CD4-positive, alpha-beta T cell treated with Interleukin-21 for 1 hour (primary cell): ENCODE data around the gene CRIP1.

Experiments used
- DNase-seq: peaks from one replicate; pipeline ENCODE4 v3.0.0-alpha.2; 2020

The CRIP1 gene

DNA sequence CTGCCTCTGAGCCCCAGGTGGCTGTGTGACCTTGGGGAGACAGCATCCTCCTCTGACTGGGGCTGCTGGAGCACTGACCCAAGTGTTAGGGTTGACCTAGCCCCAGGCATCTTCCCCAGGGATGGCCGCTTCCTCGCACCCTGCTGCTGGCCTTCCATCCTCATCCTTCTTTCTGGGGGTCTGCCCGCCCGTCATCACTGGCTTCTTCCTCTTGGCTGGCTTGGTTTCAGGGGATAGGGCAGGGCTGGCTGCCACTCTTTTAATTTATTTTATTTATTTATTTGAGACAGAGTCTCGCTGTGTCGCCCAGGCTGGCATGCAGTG lies 7.9 kb downstream of the CRIP1 start:
- DNase-seq = no peak

- no peak for DNase-seq
Observed at GRCh38 chr14:105495101-105495989, 8.7 kb downstream of the CRIP1 start.

- DNase-seq = peak; percentile 26
Observed at GRCh38 chr14:105495990-105496830, 9.5 kb downstream of the CRIP1 start.

- DNase-seq = peak; percentile 20
Observed at GRCh38 chr14:105496831-105497591, 10.3 kb downstream of the CRIP1 start.

GRCh38 chr14:105497671-105498429 lies 11.2 kb downstream of the CRIP1 start:
- no peak for DNase-seq

GRCh38 chr14:105498430-105499255 lies 12.0 kb downstream of the CRIP1 start:
- peak; percentile 16 for DNase-seq

DNA sequence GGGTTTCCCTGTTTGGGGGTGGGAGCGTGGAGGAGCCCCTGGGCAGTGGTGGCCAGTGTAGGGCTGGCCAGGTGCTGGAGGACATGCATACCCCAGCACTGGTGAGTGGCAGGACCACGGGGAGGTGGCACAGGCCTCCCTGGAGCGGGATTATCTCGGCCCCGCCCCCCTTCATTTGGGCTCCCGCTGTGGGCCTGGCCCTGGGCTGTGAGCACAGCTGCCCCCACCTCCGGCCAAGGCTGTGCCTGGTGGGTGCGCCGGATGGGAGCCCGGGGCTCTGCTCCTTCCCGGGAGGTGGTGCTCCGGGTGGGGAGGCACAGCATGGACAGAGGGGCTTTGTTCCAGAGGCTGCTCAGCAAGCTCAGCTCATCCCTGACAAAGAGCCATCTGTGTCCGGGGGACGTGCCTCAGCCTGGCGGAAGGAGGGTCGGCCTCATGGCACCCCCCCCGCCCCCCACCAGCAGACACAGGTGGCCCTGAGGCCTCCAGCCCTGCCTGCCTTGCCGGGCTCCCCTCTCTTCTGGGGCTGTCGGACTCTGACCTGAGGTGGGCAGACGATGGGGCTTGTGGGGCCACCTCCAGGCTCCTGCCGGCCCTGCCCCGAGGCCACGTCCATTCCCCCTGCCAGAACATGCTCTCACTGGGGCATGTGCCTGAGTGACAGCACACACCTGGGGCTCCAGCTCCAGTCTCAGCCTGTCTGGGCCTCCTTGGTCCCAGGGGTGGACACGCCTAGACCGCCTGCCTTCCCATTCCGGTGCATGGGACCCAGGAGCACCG lies 12.8 kb downstream of the CRIP1 start:
- peak; percentile 23 for DNase-seq

- peak; percentile 25 for DNase-seq
Observed at GRCh38 chr14:105500036-105500725, 13.5 kb downstream of the CRIP1 start.

GRCh38 chr14:105500726-105501101 lies 14.0 kb downstream of the CRIP1 start:
- peak; percentile 26 for DNase-seq

DNA sequence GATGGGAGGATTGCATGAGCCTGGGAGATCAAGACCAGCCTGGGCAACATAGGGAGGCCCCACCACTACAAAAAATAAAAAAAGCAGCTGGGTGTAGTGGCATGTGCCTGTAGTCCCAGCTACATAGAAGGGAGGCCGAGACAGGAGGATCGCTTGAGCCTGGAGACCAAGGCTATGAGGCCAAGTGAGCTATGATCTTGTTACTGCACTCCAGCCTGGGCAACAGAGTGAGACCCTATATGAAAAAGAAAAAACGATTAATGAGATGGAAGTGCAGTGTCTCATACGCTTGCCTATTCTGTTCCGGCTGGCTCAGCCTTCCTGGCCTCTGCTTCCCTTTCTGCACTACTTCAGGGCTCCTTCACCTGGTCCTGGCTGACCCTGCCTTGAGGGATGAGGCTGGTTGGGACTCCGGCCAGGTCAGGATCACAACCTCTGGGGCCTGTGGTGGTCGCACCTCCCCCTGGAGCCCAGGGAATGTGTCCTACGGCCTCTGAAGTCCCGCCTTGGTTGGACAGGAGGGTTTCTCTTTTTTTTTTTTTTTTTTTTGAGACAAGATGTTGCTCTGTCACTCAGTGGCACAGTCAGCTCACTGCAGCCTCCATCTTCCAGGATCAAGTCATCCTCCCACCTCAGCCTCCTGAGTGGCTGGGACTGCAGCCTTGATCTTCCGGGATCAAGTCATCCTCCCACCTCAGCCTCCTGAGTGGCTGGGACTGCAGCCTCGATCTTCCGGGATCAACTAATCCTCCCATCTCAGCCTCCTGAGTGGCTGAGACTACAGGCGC lies 15.0 kb downstream of the CRIP1 start:
- peak; percentile 29 for DNase-seq

- DNase-seq = peak; percentile 17
Observed at GRCh38 chr14:105502446-105503295, 16.0 kb downstream of the CRIP1 start.

GRCh38 chr14:105503296-105503640 lies 16.6 kb downstream of the CRIP1 start:
- DNase-seq = no peak

DNA sequence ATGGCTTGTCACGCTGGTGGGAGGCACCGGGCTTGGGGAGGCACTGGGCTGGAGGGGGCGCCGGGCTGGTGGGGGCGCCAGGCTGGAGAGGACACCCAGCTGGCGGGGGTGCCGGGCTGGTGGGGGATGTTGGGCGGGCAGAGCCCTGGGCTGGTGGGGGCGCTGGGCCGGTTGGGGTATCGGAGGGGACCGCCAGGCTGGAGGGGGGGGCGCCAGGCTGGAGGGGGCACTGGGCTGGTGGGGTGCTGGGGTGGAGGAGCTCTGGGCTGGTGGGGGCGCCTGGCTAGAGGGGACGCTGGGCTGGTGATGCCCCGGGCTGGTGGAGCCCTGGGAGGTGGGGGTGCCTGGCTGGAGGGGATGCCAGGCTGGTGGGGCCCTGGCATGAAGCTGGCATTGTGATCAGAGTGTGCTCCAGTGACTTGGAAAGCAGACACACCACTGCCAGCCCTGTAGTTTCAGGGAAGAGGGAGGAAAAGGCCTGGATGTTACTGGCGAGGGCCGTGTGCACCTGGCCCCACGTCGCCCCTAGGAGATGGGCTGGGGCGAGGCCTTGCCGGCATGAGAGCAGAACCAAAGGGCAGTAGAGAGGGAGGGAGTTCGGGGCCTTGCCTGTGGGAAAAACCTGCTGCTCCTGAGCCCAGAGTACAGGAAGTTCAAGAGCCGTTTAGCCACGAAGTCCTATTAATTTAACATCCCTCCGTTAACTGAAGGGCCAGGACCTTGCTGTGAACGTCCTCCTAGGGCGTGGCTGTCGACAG lies 17.4 kb downstream of the CRIP1 start:
- DNase-seq = peak; percentile 24

GRCh38 chr14:105505101-105505500 lies 18.4 kb downstream of the CRIP1 start:
- DNase-seq = no peak

DNA sequence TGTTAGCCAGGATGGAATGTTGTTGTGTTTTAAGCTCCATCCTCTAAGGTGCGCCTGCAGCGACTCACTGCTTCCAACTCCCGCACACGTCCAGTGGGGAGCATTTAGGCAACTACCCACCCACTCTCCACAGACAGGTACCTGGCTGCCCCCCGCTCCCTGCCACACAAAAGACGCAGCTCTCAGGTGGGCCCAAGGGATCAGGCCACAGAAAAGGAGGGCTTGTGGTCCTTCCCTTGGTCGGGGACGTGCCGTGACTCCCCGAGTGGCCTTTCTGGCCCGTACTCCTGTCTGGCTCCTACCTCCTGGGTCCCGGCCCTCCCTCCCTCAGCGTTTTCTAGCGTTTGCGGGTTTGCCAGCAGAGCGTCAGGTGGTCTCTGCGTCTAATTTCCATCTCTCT lies 20.6 kb downstream of the CRIP1 start:
- DNase-seq = no peak

- DNase-seq = no peak
Observed at GRCh38 chr14:105508069-105508468, 21.4 kb downstream of the CRIP1 start.

DNA sequence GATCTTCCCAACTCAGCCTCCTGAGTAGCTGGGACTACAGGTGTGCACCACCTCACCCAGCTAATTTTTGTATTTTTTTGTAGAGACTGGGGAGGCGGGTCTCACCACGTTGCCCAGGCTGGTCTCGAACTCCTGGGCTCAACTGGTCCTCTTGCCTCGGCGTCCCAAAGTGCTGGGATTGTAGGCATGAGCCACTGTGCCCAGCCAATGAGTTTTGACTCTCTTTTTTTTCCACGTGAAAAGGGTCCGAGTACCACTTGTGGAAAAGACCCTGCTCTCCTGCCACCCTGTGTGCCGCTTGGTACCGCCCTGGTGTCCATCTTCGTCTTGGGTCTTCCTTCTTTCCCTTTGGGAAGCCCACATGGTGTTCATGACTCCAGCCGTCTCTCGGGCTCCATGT lies 21.9 kb downstream of the CRIP1 start:
- no peak for DNase-seq

- no peak for DNase-seq
Observed at GRCh38 chr14:105517096-105517495, 30.4 kb downstream of the CRIP1 start.
